Globus pallidus (tissue), 1 donor: ENCODE results near the gene PREX1.

Experiments used
- DNase-seq: peaks from one replicate; pipeline ENCODE4 v3.0.0-alpha.2; 2015; ENCODE audit warnings: low spot score

Gene PREX1

DNA sequence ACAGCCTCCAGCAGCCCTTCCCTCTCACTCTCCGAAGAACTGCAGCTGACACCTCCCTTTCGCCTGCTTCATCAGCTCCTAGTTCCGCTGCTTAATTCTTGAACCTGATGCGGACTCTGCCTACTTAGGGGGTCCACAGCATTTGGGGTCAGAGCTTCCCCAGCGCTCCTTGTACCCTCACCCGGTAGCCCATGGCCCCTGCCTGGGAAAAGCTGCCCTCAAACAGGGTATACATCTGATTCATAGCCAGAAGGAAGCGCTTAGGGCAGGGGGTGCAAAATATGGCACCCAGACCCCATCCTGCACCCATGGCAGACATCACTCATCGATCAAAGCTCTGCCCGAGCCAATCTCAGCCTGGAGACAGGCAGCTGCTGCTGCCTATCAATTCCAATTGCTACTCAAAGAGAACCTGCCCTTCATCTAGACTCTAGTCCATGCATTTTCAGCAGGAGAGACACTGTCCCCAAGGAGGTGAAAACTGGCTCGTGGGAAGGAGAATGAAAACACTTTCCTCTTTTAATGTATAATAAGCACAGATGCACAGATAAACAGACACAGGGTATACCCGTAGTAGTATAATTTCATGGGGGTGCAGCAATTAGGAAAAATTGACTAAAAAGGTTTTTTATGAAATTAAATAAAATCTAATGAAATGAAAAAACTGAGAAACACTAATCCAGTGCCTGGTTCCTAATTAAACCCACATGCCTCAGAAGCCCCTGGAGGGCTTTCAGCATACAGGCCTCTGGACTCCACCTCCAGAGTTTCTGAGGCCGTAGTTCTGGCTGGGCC, 194.8 kb downstream of the PREX1 start:
- no peak for DNase-seq

- DNase-seq, result no peak
Observed at GRCh38 chr20:48632017-48632824, 195.6 kb downstream of the PREX1 start.

DNA sequence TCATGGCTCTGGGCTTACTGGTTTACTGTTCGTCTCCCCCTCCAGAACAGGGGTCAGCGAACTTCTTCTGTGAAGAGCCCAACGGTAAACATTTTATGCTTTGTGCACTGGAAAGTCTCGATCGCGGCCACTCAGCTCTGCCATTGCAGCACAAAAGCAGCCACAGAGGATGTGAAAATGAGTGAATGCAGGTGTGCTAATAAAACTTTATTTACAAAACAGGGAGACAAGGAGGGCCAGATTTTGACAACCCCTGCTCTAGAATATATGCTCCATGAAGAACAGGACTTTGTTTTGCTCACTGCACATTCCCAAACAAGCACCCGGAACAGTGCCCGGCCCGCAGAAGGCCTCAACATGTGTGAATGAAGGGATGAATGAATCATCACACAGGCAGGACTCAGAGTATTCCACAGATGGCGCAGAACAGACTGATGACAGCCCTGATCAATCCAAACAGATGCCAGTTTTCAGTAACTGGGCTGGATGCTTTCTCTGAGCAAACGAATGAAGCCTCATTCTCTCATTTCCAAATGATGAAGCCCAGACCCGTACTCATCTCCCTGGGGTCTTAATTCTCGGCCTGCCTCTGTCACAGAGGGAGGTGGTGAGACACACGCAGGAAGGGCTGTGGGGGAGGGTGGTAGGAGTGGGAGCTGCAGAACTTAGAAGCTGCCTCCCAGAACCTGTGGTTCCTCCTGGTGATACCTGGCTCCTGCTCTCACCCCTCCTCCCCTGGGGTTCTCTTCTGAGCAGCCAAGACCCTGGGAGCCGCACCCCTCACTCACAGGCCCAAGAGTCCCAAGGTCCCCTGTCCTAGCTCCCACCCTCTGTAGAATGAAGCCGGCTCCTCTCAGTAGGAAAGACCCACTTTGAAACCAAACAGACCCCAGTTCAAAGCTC, 196.4 kb downstream of the PREX1 start:
- no peak for DNase-seq

GRCh38 chr20:48630342-48631075, 197.3 kb downstream of the PREX1 start:
- no peak for DNase-seq

DNA sequence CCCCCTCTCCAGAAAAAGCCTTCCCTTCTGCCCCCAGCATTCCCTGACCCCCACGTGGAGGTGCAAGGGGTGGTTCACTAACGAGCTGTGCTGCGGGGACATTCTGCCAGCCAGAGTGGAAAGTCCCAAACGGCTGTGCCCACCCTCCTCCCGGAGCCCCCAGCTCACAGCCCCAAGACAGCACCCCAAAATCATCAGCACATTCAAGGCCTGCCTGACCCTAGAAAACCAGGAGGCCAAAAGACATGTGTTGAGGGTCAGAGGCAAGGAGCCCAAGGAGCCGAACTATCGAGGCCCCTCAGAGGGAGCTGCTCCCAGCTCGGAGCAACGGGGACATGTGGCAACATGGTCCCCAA, 197.9 kb downstream of the PREX1 start:
- DNase-seq, result no peak

- no peak for DNase-seq
Observed at GRCh38 chr20:48629069-48629959, 198.5 kb downstream of the PREX1 start.

- no peak for DNase-seq
Observed at GRCh38 chr20:48627737-48628128, 200.1 kb downstream of the PREX1 start.

GRCh38 chr20:48626938-48627736, 200.7 kb downstream of the PREX1 start:
- DNase-seq, result no peak

DNA sequence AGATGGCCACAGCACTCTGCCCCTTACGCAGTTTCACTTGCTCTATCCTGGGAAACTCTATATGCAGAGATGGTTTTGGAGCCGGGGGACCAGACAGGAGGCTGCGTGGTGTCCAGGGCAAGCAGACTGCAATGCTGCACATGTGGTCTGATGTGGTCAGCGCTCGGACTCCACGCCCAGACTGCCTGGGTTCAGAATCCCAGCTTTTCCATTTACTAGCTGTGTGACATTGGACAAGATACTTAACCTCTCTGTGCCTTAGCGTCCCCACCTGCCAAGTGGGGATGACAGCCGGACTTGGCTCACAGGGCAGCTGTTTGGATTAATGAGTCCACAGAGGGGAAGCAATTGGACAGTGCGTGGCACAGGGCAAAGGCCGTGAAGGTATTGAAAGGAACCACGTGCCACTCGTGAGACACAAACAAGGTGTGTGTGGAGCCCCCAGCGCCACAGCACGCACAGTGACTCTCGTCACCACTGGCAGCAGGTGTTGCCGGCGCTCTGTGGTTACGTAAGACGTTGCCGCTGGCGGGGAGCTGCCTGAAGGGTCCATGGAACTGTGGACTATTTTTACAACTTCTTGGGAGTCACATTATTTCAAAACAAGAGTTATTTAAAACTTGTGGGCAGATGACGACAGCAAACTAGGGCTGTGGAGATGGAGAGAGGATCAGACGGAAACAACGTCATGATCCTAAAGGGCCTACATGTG, 201.4 kb downstream of the PREX1 start:
- DNase-seq, result no peak

GRCh38 chr20:48625136-48625900, 202.5 kb downstream of the PREX1 start:
- no peak for DNase-seq

DNA sequence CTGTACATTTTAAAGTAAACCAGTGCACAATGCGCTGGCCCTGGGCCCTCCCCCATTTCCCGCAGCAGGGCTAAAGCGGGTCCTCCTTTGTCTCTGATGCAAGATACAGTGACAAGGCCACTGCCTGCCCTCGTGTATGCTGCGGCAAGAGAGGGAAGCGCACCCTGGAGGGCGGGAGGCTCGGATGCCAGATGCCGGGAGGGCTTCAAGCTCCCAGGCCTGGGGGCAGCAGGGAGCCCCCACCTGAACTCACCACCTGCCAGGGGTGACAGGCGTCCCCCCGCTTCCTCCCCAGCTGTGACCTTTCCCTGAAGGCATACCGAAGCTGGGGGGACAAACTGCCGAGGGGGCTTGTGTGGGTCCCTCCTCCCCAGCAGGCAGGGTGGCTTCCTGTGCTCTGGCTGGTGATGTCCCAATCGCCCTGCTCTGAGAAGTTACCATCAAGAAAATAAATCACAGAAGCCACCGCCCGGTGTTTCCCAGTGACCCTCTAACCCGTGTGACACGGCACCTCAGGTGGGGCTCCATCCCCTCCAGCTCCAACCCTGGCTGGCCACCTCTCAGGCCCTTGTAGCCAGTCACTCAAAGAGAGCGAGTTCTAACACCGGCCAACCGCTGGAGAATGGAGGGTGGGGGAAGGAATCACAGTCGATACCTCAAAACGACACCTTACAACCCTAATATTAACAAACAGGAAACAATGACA, 203.3 kb downstream of the PREX1 start:
- no peak for DNase-seq

GRCh38 chr20:48623906-48624265, 203.9 kb downstream of the PREX1 start:
- no peak for DNase-seq

GRCh38 chr20:48623176-48623905, 204.5 kb downstream of the PREX1 start:
- DNase-seq, result no peak

DNA sequence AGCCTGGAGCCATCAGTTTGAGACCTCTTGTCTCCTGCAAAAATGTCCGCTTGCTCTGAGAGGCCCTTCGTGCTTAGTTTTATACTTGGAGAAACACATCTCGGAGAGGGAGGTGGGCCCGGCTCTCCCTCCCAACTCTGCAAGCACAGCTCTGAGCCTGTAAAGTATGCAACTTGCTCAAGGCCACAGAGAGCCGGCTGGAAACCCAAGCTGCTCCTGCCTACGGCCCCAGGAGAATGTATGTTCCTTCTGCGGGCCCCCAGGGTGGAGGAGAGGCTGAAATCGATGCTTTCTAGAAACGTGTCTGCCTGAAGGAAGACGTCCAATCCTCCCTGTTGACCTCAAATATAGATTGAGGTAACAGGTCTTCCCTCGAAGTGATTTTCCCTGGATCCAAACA, 205.4 kb downstream of the PREX1 start:
- no peak for DNase-seq

DNA sequence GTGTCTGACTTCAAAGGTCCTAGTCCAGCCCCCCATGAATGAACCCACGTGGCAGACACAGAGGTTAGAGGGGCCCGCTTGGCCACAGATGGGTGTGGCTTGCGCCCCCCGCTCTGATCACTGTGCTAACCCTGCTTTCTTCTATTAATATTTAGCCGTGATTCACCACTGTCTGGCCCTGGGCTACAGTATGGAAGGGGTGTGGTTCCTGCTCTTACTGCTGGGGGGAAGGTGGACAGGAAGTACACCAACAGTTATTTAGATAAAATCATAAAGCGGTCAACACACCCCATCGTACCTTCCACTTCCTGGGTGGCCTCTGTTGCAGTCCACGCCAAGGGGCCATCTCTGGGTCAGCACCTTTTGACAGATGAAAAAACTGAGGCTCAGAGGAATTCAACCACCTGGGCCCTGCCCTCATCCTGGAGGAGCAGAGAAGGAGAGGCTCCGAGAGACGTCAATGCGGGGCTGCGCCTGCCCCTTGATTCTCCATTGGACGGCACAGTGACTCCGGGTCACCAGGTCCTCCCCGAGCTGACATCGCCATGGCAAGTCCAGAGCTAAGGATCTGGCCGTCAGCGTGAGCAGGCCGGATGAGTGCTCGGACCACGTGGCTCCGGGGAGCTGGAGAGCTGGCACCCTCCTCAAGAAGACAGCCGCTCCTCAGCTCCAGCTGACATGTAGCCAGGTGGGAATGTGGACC, 206.3 kb downstream of the PREX1 start:
- DNase-seq, result no peak
